Activated CD8-positive, alpha-beta T cell treated with anti-CD3 and anti-CD28 coated beads for 36 hours (primary cell): Measurements from ENCODE around the gene ASIC3. TPM values are rescaled to one million over a fixed set of nuclear protein-coding genes. Genes with fewer than 3 reads are reported as not detected.

Source experiments
- ATAC-seq: fragments of 200-7000 bp; cut with Tn5 transposase; one replicate; pipeline ENCODE4 v1.10.0; 2021; ENCODE audit warnings: mild to moderate bottlenecking, moderate library complexity
- CTCF ChIA-PET: fragments of 350-600 bp; sonication (Branson Sonifier 250); formaldehyde crosslinking; loops from one replicate; lab custom pipeline; 2021; ENCODE audit warnings: antibody characterized with exemption; lab: Charles Lee
- POLR2A ChIA-PET: fragments of 350-600 bp; sonication (Branson Sonifier 250); formaldehyde crosslinking; loops from one replicate; lab custom pipeline; 2021; ENCODE audit warnings: antibody characterized with exemption; lab: Charles Lee
- DNase-seq: peaks from one replicate; pipeline ENCODE4 v3.0.0-alpha.2; 2020
- H3K27ac Mint-ChIP-seq: one replicate; pipeline ENCODE4 v1.8.0; 2021; ENCODE audit warnings: mild to moderate bottlenecking, mixed read lengths
- H3K27me3 Mint-ChIP-seq: one replicate; pipeline ENCODE4 v1.8.0; 2021; ENCODE audit warnings: mixed read lengths
- H3K36me3 Mint-ChIP-seq: one replicate; pipeline ENCODE4 v1.8.0; 2021; ENCODE audit warnings: low read depth, mixed read lengths
- H3K4me1 Mint-ChIP-seq: one replicate; pipeline ENCODE4 v1.8.0; 2021; ENCODE audit warnings: low read depth, mixed read lengths
- H3K4me3 Mint-ChIP-seq: one replicate; pipeline ENCODE4 v1.8.0; 2021; ENCODE audit warnings: mild to moderate bottlenecking, moderate library complexity, mixed read lengths
- H3K9me3 Mint-ChIP-seq: one replicate; pipeline ENCODE4 v1.8.0; 2021; ENCODE audit warnings: mixed read lengths
- CTCF ChIP-seq: fragments of 200-600 bp; IDR thresholded peaks from one replicate; pipeline ENCODE4 v1.8.0; 2022; ENCODE audit warnings: antibody characterized with exemption, mild to moderate bottlenecking
- intact Hi-C: fragments of 100-400 bp; cut with micrococcal nuclease; formaldehyde crosslinking; loops from one replicate; pipeline ENCODE4 v1.10.0; 2022
- total RNA-seq, 2 experiments: library from RNA; stranded (reverse); gene quantifications; one replicate each; pipeline ENCODE4 v1.2.3, GENCODE V29; 2021

Gene ASIC3
- total RNA-seq, 2 experiments from 2014 or later: 3.7 to 5.8 TPM

GRCh38 chr7:151001546-151001945 lies 46.8 kb upstream of the ASIC3 start:
- ATAC-seq (no peak), DNase-seq (no peak)
- TF ChIP-seq CTCF: no peak
- peaks cover 29% of the 10 kb centered on the region for H3K4me1 Mint-ChIP-seq
- no peak overlapping the region for H3K4me3 Mint-ChIP-seq
- no peak overlapping the region for H3K27ac Mint-ChIP-seq
- no peaks in the 10 kb centered on the region for H3K36me3 Mint-ChIP-seq
- H3K9me3 Mint-ChIP-seq: no peaks in the 10 kb centered on the region
- no peaks in the 10 kb centered on the region for H3K27me3 Mint-ChIP-seq
- CTCF ChIA-PET: interaction anchor here (1.4 kb wide), 1 partner anchor 15 kb away, joined by 5 read pairs; no protein-coding TSS in a partner anchor
- POLR2A ChIA-PET: no interaction called here
- intact Hi-C loops: no loop called here

GRCh38 chr7:151003572-151003971 lies 44.8 kb upstream of the ASIC3 start:
- intact Hi-C loops: no loop called here
- Mint-ChIP-seq H3K27ac (no peak overlapping the region), H3K4me1 (peaks cover 24% of the 10 kb centered on the region), H3K9me3 (no peaks in the 10 kb centered on the region), H3K4me3 (no peak overlapping the region), H3K27me3 (no peaks in the 10 kb centered on the region), H3K36me3 (no peaks in the 10 kb centered on the region)
- ATAC-seq (no peak), DNase-seq (no peak)
- CTCF ChIA-PET: no interaction called here
- POLR2A ChIA-PET: no interaction called here
- TF ChIP-seq CTCF: no peak

DNA sequence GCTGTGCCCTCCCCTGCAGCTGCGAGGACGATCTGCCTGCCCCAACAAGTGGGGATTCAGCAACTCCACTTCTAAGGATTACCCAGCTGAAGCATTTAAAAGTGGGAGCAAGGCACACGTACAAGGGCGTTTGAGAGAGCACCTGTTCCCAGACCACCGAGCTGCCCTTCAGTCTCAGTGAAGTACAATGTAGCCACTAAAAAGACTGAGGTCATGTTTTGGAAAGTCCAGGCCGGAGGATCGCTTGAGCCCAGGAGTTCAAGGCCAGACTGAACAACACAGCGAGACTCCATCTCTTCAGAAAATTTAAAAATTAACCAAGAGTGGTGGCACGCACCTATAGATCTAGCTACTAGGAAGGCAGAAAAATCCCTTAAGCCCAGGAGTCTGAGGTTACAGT lies 42.8 kb upstream of the ASIC3 start:
- POLR2A ChIA-PET: interaction anchor here (1.9 kb wide), 1 partner anchor 11 kb away, joined by 5 read pairs; no protein-coding TSS in a partner anchor

DNA sequence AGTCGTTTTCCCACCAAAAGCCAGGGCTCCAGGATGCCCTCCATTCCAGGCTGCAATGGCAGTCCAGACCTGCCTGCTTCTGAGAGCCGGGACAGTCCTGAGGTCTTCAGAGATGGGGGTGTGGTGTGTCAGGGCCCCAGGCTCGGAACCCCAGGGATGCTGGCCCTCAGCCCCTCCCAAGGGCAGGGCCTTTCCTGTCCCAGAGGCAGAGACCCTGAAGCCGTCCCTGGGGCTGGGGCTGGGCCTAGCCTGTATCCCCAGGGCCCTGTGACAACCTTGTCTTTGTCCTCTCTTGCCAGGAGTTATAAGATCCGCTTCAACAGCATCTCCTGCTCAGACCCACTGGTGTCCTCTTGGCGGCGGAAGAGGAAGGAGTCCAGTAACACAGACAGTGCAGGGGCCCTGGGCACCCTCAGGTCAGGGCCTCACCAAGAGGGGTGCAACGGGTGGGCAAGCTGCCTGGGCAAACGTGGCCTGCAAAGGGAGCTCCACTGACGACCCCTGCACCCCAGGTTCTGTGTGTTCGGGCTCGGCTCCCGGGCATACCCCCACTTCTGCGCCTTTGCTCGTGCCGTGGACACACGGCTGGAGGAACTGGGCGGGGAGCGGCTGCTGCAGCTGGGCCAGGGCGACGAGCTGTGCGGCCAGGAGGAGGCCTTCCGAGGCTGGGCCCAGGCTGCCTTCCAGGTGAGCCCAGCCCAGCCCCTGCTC lies 41.6 kb upstream of the ASIC3 start:
- Mint-ChIP-seq H3K27ac (no peak overlapping the region), H3K4me1 (peaks cover 34% of the 10 kb centered on the region), H3K27me3 (no peaks in the 10 kb centered on the region), H3K4me3 (no peak overlapping the region), H3K9me3 (no peaks in the 10 kb centered on the region), H3K36me3 (no peaks in the 10 kb centered on the region)
- ATAC-seq (no peak), DNase-seq (no peak)
- ChIA-PET POLR2A (interaction anchor here (1.7 to 1.9 kb wide), 2 partner anchors 12 kb away, joined by 5 to 7 read pairs; no protein-coding TSS in a partner anchor), CTCF (interaction anchor here (0.8 to 4.3 kb wide), 8 partner anchors 11 to 98 kb away, joined by 3 to 58 read pairs (median 3); partner anchors contain the start of gene ABCB8)
- intact Hi-C loops: no loop called here
- TF ChIP-seq CTCF: no peak

More for the DNA sequence above, 42.8 kb upstream of the ASIC3 start:
- H3K36me3 Mint-ChIP-seq: no peaks in the 10 kb centered on the region
- intact Hi-C loops: no loop called here
- CTCF ChIA-PET: interaction anchor here (1.0 to 2.6 kb wide), 4 partner anchors 11 to 97 kb away, joined by 3 to 11 read pairs (median 3); no protein-coding TSS in a partner anchor
- TF ChIP-seq CTCF: no peak
- H3K9me3 Mint-ChIP-seq: no peaks in the 10 kb centered on the region
- no peak overlapping the region for H3K27ac Mint-ChIP-seq
- no peak overlapping the region for H3K4me3 Mint-ChIP-seq
- no peak for ATAC-seq
- H3K4me1 Mint-ChIP-seq: peaks cover 25% of the 10 kb centered on the region
- no peaks in the 10 kb centered on the region for H3K27me3 Mint-ChIP-seq
- no peak for DNase-seq

- DNase-seq: no peak
- Mint-ChIP-seq H3K4me1 (peaks cover 40% of the 10 kb centered on the region), H3K27ac (no peak overlapping the region), H3K9me3 (no peaks in the 10 kb centered on the region), H3K27me3 (no peaks in the 10 kb centered on the region), H3K4me3 (peak overlapping the region; percentile 77), H3K36me3 (no peaks in the 10 kb centered on the region)
- intact Hi-C loops: no loop called here
- CTCF ChIA-PET: interaction anchor here (0.7 to 4.3 kb wide), 11 partner anchors 9 to 160 kb away, joined by 3 to 58 read pairs (median 10); partner anchors contain the start of gene ABCB8
- ATAC-seq: no peak
- POLR2A ChIA-PET: interaction anchor here (0.6 to 2.5 kb wide), 5 partner anchors 11 to 546 kb away, joined by 3 to 18 read pairs (median 4); no protein-coding TSS in a partner anchor
- TF ChIP-seq CTCF: no peak
These were observed 40.8 kb upstream of the ASIC3 start for GRCh38 chr7:151007469-151007898.
